HPDE6-E6E7 (cell line): ENCODE results near the gene MAPK8IP3.

Experiments used
- DNase-seq: peaks from one replicate; pipeline ENCODE4 v3.0.0; 2011; ENCODE audit warnings: missing footprints; ENCODE audit errors: extremely low spot score

Gene MAPK8IP3

DNA sequence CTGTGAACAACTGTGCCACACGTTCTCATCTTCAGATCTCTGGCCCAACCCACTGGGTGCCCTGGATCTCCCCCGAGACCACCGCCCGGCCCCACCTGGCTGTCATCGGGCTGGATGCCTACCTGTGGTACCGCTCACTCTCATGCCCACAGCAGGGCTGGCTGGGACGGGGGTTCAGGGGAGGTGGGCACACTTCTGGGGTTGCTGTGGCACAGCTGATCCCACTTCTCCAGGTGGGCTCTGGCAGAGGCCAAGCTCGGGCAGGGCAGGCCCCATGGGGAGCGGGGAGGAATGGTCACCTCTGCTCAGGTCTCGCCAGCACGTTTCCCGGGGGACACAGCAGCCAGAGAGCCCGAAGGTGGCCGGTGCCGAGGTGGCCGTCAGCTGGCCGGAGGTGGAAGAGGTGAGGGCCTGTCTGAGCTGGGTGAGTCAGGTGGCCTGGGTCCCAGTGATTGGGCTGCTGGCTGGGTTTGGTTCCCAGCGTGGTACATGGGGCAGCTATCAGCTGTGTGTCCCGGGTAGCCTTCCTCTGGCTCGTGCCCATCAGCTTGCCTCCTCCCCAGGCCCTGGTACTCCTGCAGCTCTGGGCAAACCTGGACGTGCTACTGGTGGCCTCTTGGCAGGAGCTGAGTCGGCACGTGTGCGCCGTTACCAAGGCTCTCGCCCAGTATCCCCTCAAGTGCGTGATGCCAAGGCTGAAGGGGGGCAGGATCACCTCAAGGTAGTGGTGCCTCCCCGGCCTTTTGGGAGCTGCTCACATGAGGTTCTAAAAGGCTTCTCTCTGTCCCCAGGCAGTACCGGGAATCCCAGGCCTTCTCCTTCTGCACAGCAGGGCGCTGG, 69.2 kb downstream of the MAPK8IP3 start:
- DNase-seq: no peak

DNA sequence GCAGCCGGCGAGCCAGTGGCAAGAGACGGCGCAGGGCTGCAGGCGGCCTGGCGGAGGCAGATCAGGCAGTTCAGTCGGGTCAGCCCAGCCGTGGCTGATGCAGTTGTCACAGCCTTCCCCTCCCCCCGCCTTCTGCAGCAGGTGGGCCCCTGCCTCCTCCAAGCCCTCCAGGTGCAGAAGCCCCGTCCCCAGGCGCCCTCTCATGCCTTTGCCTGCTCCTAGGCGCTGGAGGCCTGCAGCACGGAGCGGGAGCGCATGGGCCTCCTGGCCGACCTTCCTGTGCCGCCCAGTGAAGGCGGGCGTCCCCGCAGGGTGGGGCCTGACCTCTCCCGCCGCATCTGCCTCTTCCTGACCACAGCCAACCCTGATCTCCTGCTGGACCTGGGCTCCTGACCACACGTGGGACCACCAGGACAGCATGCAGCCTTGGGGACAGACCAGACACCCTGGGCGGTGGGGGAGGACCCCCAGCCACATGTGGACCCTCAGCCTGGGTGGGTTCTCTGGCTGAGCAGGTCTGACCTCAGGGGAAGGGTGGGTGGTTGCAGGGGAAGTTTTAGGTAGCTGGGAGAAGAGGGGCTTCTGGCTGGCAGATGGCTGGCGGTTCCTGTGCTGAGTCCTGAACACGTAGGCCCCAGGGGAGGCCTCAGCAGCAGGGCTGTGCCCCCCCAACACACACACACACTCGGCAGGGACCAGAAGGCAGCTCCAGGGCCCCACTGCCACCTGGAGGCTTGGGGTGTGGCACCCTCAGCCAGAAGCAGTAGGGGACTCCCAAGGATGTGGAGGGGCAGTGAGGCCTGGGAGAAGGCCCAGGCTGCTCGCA, 70.1 kb downstream of the MAPK8IP3 start:
- no peak for DNase-seq

DNA sequence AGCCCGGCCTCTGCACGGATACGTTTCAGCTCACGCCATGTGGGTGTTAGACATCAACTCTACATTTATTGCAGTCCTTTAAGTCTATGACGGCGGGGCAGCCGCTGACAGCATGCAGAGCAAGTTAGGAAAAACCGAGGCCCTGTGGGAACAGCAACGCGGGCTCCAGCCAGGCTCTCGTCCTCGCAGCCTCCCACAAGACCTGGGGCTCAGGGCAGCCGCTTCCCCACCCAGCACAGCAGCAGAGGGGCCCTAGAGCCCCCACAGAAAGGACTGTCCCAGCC, 70.6 kb downstream of the MAPK8IP3 start:
- no peak for DNase-seq

DNA sequence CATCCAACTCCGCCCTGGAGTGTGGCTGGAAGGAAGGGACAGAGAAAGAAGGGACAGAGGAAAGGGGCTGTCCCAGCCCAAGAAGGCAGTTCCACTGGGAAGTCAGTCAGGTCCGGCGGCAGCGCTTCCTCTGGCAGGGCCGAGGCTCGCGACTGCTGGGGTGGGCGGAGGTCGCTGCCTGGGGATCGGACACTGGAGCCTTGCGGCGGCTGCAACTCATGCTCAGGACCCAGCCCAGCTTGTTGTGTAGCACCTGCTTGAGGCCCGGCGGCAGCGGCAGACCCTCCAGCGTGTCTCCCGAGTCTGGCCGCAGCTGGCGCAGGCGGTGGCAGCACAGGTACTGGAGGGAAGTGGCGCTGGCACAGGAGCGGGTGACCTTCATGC, 71.0 kb downstream of the MAPK8IP3 start:
- DNase-seq: no peak

DNA sequence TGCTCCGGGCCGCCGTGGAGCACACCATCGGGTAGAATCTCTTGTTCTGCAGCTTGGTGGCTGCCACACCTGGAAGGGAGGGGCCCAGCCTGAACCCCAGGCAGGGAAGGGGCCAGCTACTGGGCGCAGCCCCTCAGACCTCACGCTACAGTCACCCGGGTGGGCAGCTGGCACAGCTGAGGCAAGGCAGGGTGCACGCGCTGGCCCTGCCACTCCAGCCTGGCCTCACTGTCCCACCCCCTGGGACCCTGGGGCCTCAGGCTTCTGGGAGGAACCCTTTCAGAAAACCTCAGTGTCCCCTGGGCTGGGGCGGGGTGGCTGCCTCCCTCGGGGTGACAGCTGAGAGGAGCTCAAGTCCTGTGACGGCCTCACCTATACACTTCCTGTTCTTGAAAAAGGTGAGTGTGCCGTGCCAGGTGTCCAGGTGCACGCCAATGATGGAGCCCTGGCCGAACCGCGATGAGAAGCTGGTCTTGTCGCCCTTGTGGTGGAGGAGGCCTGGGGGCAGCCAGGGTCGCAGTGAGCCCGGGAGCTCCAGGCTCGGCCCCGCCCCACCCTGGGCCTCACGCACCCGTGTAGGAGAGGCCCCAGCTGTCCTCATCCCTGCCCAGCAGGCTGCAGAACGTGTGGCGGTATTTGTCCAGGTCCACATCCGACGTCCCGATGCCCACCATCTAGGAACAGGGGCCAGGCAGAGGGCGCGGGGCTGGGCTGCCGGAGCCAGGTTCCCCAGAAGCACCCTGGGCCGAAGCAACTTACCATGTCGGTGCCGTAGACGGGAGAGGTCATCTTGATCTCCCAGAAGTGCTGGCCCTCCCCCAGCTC, 71.6 kb downstream of the MAPK8IP3 start:
- DNase-seq: no peak

DNA sequence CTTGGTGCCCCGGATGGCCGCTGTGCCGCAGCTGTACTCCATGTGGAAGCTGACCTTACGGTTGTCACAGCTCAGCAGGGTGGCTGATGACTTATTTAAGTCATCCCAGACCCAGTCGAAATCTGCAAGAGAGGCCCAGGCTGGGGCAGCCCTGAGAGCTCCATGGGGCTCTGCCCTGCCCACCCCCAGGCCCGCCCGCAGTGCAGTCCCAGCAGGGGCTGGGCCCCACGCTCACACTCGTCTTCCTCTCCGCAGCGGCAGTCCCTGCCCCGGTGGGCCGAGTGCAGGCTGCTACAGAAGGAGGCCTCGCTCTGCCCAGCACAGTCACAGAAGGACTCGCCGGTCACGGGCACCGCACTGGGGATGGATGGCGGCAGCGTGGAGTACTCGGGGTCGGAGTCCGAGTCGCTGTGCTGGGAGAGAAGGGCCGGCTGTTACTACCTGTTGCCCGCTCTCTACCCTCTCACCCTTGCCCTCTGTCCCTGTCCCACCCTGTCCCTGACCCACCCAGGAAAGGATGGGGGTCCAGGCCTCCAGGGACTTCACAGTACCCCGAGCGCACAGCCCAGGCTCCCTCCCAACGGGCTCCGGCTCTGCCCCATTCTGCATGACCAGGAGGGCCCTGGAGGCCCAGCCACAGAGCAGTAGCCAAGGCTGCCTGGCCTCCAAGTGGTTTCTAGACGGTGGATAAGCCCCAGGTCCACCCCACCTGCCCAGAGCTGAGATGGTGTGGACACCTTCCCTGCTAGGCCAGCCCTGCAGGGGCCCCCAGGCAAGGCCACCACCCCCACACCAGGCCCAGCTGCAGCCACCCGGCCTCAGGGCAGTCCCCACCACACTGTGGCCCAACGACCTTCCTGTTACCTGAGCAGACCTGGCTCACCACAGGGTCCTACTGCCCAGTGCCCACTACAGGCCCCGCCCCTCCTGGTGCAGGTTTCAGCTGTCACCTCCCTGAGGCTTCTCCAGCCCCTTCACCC, 72.5 kb downstream of the MAPK8IP3 start:
- DNase-seq: no peak

DNA sequence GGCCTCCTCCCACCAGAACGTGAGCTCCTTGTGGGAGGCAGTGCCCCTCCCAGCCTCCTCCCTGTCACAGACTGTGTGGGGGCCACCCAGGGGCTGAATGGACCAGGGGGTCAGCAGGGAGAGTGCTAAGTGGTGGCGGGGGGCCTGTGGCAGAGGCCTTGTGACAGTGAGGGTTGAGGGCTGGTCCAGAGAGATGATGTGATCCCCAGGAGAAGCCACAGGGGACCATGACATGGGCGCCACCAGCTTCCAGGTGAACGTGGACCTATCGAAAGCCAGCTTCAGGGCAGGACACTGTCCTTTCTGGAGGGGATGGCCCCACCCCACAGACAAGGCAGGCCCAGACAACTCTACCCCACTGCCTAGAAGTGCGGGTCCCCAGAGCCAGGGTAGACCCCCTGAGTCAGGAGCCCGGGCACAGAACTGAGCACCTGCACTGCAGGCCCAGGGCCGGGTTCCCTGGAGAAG, 73.3 kb downstream of the MAPK8IP3 start:
- no peak for DNase-seq

- no peak for DNase-seq
Measured at GRCh38 chr16:1779741-1780676, 74.0 kb downstream of the MAPK8IP3 start.

DNA sequence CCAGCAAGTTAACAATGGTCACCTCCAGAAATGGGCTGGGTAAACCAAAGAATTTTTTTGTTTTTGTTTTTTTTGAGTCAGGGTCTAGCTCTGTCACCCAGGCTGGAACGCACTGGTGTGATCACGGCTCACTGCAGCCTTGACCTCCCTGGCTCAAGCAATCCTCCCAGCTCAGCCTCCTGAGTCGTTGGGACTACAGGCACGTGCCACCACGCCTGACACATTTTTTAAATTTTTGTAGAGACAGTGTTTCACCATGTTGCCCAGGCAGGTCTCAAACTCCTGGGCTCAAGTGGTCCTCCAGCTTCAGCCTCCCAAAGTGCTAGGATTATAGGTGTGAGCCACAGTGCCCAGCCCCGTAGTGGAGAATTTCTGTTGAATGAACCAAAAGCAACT, 74.7 kb downstream of the MAPK8IP3 start:
- DNase-seq: no peak

- DNase-seq: no peak
Measured at GRCh38 chr16:1781254-1781653, 75.3 kb downstream of the MAPK8IP3 start.

DNA sequence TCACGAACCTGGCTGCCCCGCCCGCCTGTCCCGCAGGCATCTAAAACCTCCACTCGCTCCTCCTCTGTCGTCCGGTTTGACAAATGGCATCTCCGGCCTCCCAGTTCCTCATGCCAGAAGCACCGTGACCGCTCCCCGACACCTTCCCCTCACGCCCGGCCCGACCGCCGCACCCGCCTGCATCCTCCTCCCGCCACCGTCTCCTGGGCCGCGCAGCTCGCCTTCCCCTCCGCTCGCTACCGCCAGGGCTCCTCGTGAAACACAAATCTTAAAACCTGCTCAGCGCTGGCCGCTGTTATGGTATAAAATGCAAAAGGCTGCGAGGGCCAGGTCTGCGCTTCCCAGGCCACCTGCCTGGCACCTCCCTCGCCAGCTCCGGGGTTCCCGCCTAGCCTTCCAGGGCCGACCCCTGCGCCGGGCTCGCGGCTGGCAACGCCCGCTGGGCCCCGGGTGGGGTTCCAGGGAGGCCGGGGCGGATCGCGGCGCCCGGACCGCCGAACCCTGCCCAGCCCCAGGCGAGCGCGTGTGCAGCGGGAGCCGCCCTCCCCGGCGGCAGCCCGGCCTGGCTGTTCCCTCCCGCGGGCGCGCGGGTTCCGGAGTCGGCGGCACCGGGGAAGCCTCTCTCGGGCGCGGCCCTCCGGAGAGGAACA, 75.9 kb downstream of the MAPK8IP3 start:
- DNase-seq: no peak

DNA sequence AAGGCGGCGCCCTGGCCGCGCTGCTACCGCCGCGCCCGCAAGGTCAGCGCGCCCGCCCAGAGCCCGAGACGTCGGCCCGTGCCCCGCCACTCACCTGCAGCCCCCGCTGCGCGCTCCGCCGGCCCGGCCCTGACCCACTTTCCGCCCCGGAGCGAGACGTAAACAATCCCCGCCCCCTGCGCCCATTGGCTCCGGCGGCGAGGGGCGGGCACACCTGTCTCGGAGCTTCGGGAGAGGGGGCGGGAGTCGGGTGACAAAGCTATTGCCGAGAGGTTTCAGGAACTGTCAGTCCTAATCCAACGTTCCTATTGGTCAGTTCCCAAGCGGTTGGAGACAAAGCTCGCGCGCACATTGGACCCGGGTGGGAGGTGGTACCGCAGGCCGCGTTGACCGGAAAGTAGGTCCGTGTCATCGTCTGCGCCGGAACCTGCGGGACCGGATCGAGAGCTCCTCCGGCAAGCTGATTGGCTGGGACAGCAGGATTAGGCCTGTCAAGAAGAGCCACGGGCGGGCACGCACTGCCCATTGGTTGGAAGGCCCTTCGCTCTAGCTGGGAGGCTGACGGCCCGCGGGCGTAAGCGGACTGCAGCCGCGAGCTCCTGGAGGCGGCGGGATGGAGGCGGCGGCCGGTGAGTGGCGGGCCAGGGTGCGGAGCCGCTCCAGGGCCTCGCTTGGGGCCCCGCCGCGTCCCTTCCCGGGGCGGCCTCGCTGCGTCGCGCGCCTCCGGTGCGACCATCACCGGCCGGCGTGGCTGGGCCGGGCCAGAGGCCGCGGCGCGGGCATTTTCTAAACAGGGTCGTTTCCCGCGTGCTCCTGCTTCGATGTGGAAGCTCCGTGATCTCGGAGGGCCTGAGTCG, 76.6 kb downstream of the MAPK8IP3 start, which contains the start of the genes NUBP2 and SPSB3:
NUBP2 (plus strand) TSS at position 553 of the 857 bp plus-strand sequence; CDS start at position 614, 61 bp downstream.
SPSB3 (minus strand) TSS at position 164 of the 857 bp plus-strand sequence. CDS start 1,088 bp downstream, outside the sequence.
- peak; percentile 99 for DNase-seq

DNA sequence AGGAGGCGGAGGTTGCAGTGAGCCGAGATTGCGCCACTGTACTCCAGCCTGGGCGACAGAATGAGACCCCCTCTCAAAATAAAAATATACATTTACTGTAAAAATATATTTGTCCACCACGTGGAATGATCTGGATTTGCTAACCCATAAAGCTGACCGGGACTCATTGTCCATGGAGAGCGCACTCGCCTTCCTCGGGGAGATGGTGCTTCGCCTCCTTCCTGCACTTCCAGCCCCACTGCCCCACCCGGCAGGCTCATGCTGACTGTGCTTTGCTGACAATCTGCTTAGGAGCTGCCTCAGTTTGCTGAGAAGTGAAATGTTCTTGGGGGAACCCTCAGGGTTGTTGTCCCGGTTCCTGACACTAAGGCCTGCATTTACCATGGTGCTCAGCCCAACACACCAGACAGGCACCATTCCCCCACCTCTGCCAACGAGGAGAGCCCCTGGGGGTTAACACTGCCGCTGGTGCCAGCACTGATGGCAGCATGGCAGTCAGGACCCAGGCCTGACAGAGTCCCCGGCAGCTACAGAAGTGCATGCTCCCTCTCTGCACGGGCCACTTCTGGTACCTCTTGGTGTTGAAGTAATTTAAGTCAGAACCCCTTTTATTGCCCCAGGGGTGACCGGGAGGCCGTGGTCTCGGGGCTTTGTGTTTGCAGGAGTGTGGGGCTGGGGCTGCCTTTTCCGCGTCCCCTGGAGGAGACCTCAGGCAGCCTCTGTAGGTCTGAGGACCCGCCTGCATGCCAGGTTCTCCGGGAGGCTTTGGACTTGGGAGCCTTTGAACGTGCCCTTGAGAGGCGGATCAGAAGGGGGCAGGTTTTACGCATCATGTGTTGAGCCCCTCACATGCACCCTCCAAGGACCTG, 79.2 kb downstream of the MAPK8IP3 start:
- DNase-seq: no peak

DNA sequence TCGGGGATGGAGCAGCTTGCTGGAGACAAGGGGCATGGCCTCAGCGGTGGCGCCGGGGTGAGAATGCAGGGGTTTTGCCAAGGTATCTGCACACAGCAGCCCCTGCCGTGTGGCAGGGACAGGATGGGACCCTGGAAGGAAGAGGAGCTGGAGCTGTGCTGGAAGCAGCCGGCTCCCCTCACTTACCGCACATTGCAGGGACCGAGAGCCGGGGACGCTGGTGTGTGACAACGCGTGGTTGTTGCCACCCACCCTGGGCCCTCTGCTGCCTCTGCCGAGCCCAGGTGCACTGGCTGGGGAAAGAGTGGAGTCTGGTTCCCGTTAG, 79.8 kb downstream of the MAPK8IP3 start:
- DNase-seq: no peak

- DNase-seq: no peak
Measured at GRCh38 chr16:1786242-1787055, 80.5 kb downstream of the MAPK8IP3 start.

- DNase-seq: no peak
Measured at GRCh38 chr16:1787056-1787321, 81.0 kb downstream of the MAPK8IP3 start.
